SH-SY5Y (cell line): ENCODE results near the gene RFNG.

ENCODE experiments used
- GATA2 ChIP-seq: IDR thresholded peaks from 2 replicates; pipeline ENCODE4 v1.6.1; 2011; ENCODE audit warnings: mild to moderate bottlenecking, low read depth, low read length
- GATA3 ChIP-seq: IDR thresholded peaks from 2 replicates; pipeline ENCODE4 v1.6.1; 2011; ENCODE audit warnings: low read depth, mild to moderate bottlenecking, low read length, moderate library complexity

GRCh38 chr17:82008941-82009405 is 42.6 kb downstream of the RFNG start:
- TF ChIP-seq GATA2 (no peak), GATA3 (no peak)
